SW480 (cell line): Measurements from ENCODE around the gene TMEM141.
"Not testable (repeated sequence)": the region's sequence is repeated elsewhere in the genome, so short reads cannot be mapped to it uniquely, and the experiment has no call there.

Experiments
- DNase-seq: peaks from one replicate; pipeline ENCODE4 v3.0.0-alpha.2; 2016; ENCODE audit warnings: low spot score

Gene TMEM141

DNA sequence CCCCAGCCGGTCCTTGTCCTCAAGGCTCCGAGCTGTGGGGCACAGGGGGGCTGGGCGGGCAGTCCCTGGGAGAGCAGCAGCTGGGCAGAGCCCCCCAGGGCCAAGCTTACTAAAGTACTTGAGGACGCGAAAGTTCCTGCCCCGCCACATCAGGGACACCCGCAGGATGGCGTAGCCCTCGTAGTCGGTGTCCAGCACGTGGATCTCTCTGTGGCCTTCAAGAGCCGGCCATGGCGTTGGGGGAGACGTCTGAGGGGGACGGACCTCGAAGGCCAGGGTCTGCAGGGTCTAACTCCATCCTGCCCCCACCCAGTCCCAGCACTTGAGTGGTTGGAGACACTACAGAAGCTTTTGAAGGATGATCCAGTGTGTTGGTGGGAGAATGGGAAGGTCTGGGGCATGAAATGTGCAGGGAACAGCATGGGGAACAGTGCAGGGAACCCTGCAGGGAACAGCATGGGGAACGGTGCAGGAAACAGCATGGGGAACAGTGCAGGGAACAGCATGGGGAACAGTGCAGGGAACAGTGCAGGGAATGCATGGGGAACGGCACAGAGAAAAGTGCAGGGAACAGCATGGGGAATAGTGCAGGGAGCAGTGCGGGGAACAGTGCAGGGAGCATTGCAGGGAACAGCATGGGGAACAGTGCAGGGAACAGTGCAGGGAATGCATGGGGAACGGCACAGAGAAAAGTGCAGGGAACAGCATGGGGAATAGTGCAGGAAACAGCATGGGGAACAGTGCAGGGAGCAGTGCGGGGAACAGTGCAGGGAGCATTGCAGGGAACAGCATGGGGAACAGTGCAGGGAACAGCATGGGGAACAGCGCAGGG is 35.6 kb upstream of the TMEM141 start:
- not testable (repeated sequence) for DNase-seq

DNA sequence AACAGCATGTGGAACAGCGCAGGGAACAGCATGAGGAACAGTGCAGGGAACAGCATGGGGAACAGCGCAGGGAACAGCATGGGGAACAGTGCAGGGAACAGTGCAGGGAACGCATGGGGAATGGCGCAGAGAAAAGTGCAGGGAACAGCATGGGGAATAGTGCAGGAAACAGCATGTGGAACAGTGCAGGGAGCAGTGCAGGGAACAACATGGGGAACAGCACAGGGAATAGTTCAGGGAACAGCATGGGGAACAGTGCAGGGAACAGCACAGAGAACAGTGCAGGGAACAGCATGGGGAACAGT is 35.1 kb upstream of the TMEM141 start:
- no peak for DNase-seq

DNA sequence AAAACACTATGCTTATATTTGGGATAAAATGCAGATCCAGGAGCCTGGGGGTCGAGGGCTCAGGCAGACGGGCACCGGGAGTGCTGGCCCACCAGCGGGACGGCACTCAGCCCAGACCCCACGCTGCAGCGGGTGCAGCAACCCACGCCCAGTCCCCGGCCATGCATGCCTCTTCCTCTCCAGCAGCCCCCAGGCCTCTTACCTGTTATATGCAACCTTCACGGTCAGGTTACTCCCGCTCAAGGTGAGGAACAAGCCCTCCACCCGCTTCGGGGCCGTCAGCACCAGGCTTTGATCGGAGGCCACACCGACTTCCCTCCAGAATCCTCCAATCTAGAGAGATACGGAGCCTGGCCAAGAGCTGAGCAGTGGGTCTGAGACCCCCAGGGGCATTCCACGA is 34.3 kb upstream of the TMEM141 start:
- no peak for DNase-seq

DNA sequence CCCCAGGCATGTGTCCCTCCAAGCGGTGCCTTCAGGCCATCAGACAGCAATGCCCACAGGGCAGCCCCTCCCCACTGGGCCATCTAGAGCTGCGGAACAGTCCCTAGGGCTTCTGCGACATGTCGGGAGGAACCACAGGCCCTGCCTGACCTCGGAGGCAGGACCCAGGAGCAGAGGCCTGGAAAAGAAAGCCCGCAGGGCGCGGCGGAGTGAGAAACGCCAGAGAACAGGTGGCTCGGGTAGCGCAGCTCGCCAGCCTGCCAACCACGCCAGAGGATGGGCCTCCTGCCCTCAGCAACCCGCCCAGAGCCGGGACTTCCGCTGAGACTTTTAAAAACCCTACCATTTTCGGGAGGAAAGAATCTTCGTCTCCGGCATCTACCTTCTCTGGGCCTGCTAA is 33.8 kb upstream of the TMEM141 start:
- DNase-seq: no peak

DNA sequence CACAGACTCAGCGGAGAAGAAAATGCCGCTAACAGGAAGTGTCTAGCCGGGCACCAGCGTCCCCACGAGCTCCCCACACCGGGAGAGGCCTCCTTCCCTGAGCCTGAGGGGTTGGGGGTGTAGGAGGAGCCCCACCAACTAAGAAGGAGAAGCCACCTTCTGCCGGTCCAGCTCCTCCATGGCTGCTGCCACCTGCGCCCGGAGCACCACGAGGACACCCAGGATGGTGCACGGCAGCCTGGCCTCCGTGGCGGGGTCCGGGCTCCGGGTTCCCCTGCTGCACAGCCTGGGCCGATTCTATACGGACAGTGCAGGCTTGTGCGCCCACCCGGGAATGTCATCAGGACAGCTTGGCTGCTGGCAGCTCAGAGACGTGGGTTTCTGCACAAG is 33.4 kb upstream of the TMEM141 start:
- DNase-seq: no peak

DNA sequence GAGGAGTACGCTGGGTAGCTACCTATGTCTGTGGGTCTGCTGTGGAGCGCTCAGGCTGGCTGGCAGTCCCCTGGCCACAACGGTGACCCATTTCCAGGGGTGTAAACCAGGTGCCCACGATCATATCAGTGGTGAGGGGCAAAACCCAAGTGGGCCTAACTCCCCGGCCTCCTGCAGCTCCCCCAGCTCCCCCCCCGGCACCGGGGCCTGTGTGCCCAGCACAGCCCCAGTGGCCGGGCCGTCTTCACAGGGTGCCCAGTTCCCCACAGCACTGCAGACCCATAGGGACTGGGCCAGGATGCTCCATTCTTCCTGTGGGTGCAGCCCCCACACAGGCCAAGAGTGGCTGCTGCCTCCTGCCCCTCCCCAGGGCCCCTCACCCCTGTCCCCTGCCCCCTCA is 32.1 kb upstream of the TMEM141 start:
- no peak for DNase-seq

DNA sequence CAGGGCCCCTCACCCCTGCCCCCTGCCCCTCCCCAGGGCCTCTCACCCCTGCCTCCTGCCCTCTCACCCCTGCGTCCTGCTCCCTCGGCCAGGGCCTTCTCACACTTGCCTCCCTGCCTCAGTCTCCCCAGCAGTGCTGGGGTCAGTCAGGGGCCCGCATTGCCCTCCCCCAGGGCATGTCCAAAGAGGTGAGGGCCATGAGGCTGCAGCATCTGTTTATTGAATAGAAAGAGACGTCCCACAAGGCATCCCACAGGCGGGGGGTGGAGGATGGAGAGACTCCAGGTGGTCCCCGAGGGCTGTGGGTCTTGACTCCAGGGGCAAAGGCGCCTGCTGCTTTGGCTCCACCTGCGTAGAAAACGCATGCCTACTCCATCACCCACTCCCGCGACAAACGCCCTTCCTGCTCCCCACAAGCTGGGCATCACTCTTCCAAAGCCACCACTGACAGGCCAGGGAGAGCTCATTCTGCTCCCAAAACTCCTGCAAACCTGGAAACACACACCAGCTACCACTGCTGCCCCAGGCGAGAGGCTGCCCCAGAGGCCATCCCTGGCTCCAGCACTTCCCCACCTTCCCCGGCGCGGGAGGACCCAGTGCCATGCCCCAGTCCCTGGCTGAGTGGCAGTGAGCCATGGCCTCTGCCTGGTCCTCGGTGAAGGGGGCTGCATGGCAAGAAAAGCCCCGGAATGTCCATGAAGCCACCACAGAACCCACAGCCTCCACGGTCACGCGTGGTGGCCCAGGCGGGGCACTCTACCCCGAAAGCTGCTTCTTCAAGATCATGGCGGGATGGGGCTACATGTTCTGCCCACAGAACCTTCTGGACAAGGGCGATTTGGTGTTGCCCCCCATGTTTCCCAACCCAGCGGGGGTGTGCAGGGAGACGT is 31.5 kb upstream of the TMEM141 start:
- no peak for DNase-seq

DNA sequence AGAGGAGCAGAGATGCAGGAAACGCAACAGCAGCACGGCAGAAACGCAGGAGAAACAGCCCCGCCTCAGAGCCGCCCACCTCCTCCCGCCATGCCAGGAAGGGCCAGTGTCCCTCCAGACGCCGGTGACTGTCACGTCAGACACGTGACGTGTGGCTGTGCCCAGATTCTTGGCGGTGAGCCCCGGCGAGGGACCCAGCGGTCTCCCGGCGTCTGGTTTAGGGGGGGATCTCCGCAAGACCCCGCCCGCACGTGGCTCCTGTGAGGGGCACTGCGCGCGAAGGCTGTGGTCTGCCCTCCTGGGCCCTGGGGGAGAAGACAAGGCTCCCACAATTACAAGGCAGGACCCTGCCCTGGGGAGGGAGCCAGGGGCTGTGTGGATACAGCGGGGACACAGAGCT is 30.7 kb upstream of the TMEM141 start:
- no peak for DNase-seq

DNA sequence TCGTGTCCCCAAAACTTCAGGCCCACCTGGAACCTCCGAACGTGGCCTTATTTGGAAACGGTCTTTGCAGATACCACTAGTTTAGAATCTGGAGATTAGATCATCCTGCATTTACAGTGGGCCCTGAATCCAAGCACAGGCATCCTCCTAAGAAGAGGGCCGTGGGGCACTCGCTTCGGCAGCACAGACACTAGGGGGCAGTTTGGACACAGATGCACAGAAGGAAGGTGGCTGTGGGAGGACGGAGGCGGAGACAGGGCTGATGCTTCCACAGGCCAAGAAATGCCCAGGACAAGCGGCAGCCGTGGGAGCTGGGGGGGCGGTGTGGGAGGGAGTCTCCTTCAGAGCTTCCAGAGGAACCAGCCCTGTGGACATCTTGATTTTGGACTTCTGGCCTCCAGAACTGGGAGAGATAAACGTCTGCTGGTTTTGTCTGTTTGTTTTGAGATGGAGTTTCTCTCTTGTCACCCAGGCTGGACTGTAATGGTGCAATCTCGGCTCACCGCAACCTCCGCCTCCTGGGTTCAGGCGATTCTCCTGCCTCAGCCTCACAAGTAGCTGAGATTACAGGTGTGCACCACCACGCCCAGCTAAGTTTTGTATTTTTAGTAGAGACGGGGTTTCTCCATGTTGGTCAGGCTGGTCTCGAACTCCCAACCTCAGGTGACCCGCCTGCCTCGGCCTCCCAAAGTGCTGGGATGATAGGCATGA is 30.2 kb upstream of the TMEM141 start:
- peak; percentile 75 for DNase-seq

DNA sequence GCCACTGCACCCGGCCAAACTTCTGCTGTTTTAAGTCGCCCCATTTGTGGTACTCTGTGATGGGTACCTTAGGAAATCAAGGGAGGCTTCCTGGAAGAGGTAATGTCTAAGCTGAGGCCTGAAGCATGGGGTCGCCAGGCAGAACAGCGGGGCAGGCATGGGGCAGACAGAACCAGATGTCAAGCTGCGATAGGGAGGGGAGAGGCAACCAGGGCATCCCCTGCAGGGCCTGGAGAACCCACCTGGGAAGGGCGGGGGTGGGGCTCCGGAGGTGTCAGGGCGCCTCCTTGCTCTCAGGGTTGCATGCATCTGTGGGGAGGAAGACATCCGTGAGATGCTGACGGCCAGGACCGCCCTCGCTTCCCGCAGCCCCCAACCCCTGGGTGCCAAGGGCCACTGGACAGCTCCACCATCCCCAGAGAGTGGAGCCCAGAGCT is 29.6 kb upstream of the TMEM141 start:
- DNase-seq: no peak

DNA sequence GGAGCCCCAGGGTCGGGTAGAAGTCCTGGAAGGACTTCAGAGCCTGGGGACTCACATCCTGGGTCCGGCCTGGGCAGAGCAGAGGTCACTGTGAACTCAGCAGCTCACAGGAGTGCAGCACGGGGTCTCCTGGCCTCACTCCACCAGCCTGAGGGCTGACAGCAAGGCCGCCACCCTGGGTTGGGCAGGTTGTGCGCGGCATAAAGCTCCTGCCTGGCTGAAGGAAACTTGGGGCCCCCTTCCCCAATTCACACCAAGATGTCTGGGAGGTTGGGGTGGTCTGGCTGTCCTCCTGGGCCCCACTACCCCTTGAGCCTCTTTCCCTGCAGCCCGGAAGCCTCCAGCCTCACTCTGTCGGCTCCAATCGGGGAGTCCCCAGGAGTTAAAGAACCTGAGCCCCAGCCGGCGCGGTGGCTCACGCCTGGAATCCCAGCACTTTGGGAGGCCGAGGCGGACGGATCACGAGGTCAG is 28.9 kb upstream of the TMEM141 start:
- no peak for DNase-seq

DNA sequence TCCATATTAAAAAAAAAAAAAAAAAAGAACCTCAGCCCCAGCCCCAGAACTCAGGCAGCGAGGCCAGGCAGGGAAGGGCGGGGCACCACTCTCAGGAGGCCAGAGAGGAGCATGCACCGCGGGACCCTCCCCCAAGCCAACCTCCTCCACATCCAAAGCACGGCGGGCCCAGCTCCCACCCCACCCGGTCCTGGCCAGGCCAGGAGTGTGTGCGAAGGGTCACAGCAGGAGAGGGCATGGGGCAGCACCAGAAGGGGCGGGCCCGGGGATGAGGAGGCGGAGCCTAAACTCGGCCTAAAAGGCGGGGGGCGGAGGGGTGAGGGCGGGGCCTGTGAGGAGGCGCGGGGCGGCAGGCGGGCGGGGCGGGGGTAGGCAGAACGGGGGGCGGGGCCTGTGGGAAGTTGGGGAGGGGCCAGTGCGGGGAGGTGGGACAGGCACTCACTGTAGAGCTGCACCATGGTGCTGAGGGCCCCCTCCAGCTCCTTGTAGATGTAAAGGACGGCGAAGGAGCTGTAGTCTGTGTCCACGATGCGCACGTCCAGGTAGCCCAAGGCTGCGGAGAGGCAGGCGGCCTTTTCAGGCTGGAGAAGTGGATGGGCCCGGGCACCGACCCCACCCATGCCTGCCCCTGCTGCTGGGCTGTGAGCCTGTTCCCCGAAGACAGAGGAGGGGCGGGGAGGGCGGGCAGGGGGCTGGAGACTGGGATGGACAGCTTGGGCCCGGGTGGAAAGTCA is 28.1 kb upstream of the TMEM141 start:
- no peak for DNase-seq

DNA sequence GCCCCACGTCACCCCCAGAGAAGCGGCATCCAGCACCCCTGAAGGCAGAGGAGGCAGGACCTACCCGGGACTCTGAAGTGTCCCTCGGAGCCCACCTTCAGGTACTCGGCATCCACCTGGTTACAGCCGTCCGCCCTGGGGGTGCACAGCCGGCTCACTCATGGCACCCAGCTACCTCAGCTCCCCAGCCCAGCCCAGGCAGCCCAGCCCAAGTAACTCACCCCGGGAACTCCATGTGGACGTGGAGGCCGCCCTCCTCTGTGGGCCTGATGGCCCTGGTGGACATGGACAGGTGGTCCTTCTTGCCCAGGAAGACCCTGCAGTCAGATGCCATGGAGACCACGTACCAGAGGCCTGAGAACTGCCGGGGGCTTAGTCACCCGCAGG is 27.5 kb upstream of the TMEM141 start:
- no peak for DNase-seq

DNA sequence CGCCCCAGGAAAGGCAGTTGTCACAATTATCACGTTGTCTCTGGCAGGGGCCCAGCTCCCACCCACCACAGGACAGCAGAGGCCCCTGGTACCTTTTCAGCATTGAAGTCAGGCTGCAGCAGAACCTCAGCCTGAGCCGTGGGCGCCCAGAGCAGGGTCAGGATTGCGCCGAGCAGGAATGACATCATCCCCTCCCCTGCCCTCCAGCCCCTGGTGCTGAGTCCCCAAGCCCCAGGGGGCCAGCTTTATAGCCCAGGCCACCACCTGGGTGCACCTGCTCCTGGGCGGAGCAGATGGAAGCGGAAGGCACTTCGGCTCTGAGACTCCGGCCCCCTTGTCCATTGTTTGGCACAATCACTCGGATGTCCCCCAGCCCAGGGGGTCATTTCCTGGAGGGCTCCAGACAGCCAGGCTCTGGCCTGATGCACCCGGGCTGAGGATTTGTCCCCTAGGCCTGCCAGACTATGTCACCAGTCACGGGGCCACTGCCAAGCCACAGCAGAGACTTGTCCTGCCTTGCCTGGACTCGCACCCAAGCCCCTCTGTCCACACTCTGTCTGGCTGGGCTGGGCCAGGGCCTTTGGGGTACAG is 26.7 kb upstream of the TMEM141 start, which contains the start of gene LCN15:
Gene LCN15, minus strand, starts transcription at position 218 of the 591 bp plus-strand sequence. Its CDS starts 30 bp downstream, at position 188.
- no peak for DNase-seq

DNA sequence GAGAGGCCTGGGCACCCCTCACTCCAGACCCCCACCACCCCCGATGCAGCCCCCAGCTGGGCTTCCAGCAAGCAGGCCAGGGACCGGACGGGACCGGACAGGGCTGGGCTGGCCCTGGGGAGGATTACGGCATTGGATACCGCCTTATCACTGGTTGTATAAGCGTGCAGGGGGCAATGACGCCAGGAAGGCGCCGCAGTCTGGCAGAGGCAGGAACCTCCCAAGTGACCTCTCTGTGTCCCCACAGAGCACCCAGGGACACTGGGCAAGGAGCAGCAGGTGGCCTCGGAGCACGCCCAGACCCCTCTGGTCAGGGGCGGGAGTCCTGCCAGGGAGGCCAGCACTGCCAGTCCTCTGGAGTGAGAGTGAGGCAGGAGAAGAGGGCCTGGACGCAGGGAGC is 26.1 kb upstream of the TMEM141 start:
- DNase-seq: no peak

DNA sequence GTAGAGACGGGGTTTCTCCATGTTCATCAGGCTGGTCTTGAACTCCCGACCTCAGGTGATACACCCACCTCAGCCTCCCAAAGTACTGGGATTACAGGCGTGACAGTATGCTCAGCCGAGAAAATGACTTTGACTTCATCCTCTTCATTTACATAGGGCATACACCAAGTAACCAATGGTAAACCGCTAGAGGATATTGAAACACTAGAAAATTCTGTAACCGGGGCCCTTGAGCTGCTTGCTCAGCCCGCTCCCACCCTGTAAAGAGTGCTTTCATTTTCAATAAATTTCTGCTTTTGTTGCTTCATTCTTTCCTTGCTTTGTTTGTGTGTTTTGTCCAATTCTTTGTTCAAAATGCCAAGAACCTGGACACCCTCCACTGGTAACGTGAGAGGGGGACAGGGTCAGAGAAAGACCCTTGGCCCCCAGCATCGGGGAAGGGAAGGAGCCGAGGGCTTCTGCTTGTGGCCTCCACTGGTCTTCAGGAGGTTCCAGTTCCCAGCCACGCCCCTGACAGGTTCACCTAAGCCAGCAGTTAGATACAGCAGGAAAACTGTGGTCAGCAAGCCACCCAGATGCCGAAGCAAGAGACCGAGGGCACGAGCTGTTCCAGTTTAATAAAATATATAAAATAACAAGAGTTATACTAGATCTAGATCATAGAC is 25.3 kb upstream of the TMEM141 start:
- not testable (repeated sequence) for DNase-seq

DNA sequence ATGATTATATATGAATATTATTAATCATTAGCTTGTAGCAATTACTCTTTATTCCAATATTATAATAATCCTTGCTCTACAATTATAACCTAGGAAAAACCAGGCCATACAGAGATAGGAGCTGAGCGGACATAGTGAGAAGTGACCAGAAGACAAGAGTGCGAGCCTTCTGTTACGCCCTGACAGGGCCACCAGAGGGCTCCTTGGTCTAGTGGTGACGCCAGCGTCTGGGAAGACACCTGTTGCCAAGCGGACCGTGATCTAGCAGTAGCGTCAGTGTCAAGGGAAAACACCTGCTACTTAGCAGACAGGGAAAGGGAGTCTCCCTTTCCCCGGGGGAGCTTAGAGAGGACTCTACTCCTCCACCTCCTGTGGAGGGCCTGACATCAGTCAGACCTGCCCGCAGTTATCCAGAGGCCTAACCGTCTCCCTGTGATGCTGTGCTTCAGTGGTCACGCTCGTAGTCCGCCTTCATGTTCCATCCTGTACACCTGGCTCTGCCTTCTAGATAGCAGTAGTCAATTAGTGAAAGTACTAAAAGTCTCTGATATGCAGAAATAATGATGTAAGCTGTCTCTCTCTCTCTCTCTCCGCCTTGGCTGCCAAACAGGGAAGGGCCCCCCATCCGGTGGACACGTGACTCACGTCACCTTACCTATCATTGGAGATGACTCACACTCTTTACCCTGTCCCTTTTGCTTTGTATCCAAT is 24.6 kb upstream of the TMEM141 start:
- DNase-seq: peak; percentile 64

DNA sequence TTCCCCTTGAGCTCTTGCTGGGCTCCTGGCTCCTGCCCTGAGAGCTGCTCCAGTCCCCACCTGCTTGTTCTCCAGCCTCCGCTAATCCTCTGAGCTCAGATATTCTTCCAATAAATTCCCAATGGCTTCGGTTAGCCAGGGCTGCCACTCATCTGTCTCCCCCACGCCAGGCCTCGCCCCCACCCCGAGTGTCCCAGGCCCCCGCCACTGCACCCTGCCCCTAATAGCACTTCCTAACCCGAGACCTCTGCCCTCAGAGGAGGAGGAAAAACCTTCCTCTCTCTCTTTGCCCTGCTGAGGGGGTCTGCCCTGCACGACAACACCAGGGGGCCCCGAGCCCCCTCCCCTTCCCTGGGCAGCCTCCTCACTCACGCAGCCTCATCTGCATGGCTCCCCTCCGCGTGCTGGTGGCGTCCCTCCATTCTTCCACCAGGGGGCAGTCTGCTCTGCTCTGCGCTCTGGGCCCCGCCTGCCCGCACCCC is 21.4 kb upstream of the TMEM141 start:
- no peak for DNase-seq

DNA sequence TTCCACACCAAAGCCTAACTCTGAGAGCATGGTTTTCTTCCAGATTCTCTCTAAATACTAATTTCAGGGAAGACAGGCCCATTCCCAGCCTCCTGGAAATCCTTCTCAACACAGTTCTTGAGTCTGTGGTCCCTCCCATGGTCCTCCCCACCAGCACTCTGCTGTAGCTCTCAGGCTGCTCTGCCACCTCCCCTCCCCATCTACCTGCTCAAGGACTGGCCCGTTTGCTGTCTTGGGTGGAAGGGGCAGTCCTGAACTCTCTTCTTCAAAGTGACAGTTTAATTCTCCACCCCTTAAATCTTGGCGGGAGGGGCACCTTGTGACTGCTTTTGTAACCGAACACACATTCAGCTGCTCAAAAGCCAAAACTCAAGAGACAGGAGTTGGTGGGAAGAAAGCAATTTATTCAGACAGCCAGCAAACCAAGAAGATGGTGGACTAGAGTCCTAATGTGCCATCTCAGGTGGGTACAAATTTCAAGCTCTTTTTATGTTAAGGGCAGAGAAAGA is 19.2 kb upstream of the TMEM141 start:
- DNase-seq: no peak
